Measurements from ENCODE around the gene UNG.
"Not testable (repeated sequence)": the region's sequence is repeated elsewhere in the genome, so short reads cannot be mapped to it uniquely, and the experiment has no call there.

UNG gene
- 6.0 to 34.1 (median 21.0) reads per million in 17 experiments for total RNA-seq

- peak; percentile 98 to 99 (median 98) for DNase-seq
These were observed at the start of gene UNG for GRCh38 chr12:109097435-109098182. Gene UNG (plus strand): TSS chr12:109097597. CDS start chr12:109097680, 83 bp downstream.

- peak; percentile 3 to 47 (median 38) for DNase-seq
These were observed 48.7 kb upstream of the UNG start for GRCh38 chr12:109048706-109049105.

GRCh38 chr12:109049794-109050193, 47.6 kb upstream of the UNG start:
- not testable (repeated sequence) for DNase-seq

GRCh38 chr12:109052097-109052413, 45.3 kb upstream of the UNG start:
- no peak for DNase-seq

- peak; percentile 89 to 94 (median 92) for DNase-seq
These were observed 44.7 kb upstream of the UNG start, which contains the start of gene USP30 for GRCh38 chr12:109052414-109053323. Gene USP30 (plus strand): TSS chr12:109052576. CDS start chr12:109052679, 103 bp downstream.

- peak in 3 of 4 experiments; percentile 4 to 37 (median 22) for DNase-seq
These were observed 43.8 kb upstream of the UNG start for GRCh38 chr12:109053382-109054123.

- DNase-seq: not testable (repeated sequence)
These were observed 43.3 kb upstream of the UNG start for GRCh38 chr12:109054124-109054513.

- DNase-seq: no peak
These were observed 42.9 kb upstream of the UNG start for GRCh38 chr12:109054520-109054919.

GRCh38 chr12:109056891-109057290, 40.5 kb upstream of the UNG start:
- DNase-seq: no peak

- no peak for DNase-seq
These were observed 40.0 kb upstream of the UNG start for GRCh38 chr12:109057376-109057775.

- DNase-seq: no peak
These were observed 38.6 kb upstream of the UNG start for GRCh38 chr12:109058773-109059172.

- DNase-seq: no peak
These were observed 33.3 kb upstream of the UNG start for GRCh38 chr12:109064143-109064542.

GRCh38 chr12:109065154-109065852, 32.1 kb upstream of the UNG start:
- no peak for DNase-seq

GRCh38 chr12:109065853-109066193, 31.6 kb upstream of the UNG start:
- DNase-seq: no peak

- DNase-seq: no peak
These were observed 27.8 kb upstream of the UNG start for GRCh38 chr12:109069307-109070271.

GRCh38 chr12:109074866-109075265, 22.5 kb upstream of the UNG start:
- DNase-seq: no peak

GRCh38 chr12:109082751-109083150, 14.6 kb upstream of the UNG start:
- no peak for DNase-seq

GRCh38 chr12:109084425-109084824, 13.0 kb upstream of the UNG start:
- no peak for DNase-seq

GRCh38 chr12:109085590-109085989, 11.8 kb upstream of the UNG start:
- DNase-seq: no peak

- no peak for DNase-seq
These were observed 10.1 kb upstream of the UNG start for GRCh38 chr12:109087250-109087649.

GRCh38 chr12:109088818-109089217, 8.6 kb upstream of the UNG start:
- DNase-seq: no peak

Data from suppressor macrophage (primary cell).